GM19043 (cell line): ENCODE results near the gene TMCC1.
"Not testable (repeated sequence)": the region's sequence is repeated elsewhere in the genome, so short reads cannot be mapped to it uniquely, and the experiment has no call there.

Experiments used
- ATAC-seq: cut with Tn5 transposase; IDR thresholded peaks from one replicate; pipeline ENCODE4 v1.9.1; 2021; ENCODE audit warnings: low read depth; ENCODE audit not compliant: unreplicated experiment

The TMCC1 gene

DNA sequence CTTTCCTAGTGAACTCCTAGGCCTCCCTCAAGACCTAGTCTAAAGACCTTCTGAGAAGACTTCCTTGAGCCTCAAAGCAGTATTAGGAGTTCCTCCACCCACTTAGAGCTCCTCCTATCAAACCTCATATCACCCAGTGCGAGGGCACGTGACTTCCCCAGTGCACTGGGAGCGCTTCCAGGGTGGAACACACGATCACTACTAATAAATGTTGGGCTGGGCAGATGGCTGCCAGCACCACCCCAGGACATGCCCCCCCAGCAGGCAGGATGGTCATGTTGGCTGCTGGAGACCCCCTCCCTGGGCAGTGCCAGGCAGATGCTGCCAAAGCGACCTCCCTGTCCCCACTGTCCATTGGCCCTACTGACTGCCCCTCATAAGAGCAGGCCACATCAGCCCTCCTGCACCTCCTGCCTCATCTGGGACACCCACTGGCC, 278.6 kb downstream of the TMCC1 start:
- ATAC-seq = no peak

DNA sequence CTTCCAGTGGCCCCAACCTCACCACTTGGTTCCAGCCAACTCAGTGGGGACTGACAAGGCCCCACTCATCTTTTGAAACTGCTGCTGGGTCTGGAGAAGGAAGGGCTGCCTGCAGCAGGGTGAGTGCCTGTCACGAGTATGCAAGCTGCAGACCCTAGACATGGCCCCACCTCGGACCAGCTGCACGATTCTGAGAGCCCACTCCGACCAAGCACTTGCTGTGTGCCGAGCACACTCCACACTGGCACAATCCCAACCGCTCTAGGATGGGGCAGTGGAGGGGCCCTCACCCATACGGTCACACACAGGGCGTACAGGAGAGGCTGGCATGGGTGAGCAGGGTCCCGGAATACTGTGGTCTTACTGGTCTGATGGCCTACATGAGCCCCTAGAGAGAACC, 279.1 kb downstream of the TMCC1 start:
- no peak for ATAC-seq

DNA sequence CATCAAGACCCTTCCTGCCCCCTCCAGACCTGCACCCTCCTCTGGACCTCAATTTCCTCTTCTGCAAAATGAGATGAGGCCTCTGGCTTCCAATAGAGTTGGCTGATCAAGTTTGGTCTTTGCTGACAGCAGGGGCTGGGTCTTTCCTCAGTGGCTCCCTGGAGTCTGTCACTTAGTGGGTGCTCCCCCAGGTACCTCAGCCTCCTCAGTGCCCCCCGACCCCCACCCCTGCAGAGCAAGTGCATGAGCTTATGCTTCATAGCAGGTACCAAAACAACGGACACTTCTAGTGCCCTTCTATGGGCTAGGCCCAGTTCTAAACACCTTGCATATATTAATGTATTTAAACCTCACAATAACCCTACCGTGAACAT, 280.2 kb downstream of the TMCC1 start:
- ATAC-seq = no peak

DNA sequence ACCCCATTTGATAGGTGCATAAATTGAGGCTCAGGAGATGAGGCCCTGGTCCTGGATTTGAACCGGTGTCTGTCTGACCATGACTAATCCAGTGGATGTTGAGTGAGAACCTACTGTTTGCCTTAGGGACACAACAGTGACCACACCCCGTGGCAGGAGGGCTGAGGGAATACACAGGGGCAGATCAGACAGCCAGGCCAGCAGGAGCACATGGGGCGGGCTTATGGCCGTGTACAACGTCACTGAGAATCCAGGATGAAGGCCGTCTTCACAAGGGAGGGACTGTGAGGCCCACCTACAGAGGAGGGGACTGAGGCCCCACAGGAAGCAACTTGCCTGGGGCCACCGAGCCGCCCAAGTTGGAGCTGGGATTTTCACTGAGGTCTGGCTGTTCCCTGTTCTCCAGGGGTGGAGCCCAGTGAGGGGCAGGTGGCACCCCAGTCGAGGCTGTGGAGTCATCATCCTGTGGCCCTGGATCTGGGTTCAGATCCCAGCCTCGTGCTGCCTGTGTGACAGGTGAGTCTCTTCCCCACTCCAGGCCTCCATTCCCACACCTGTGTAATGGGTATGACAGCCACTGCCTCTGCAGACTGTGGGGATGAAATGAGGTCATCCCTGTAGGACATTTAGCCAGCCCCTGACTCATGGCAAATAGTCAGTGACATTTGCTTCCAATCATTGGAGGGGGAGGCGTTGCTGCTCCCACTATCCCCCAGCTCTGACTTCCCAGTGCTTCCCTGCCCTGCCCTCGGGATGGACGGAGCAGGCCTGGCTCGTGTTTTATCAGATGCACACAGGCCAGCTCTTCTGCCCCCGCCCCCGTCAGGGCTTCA, 280.8 kb downstream of the TMCC1 start:
- ATAC-seq = no peak

DNA sequence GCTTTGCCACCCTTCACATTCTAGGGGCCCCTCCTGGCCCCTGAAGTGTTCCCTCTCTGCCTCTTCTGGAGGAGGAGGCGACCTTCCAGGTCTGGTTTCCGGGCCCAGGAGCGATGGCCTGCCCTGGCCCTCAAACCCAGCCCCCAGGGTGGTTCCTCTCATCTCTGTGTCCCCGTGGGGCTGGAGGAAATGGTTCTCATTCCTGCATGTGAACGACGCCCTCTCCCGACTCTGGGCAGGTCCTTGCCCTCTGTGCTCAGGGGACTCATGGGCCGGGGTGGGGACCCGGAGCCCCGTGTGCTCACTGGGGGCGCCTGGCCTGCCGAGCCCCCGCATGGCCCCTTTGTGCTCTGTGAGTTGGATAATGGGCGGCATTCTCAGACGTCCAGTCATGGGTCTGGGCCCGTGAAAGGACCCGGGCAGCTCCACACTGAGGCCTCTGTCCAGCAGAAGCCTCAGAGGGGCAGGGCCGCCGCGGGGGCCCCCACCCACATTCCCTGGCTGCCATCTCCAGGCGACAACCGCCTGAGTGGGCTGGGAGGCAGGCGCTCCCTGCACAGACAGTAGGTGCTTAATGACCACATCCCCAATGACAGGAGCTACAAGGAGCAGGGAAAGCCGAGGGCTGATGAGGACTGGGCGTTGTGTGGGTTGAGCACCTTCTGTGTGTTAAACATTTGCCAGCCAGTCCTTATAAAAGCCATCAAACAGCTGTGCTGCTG, 281.5 kb downstream of the TMCC1 start:
- ATAC-seq = no peak

DNA sequence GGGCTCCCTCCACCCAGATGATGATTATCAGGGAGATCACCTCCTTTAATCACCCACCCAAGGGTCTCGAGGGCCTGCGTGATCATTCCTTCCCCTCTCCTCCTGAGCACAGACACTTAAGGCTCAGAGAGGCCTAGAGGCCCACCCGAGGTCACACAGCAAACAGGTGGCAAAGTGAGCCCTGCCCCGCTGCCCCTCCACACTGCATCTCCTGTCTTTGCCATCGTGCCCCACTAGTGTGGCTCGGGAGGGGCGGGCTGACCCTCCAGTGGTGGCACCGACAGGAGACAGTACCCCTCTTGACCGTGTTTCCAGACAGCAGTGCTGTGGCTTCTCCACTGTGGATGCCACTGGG, 282.1 kb downstream of the TMCC1 start:
- ATAC-seq = no peak

DNA sequence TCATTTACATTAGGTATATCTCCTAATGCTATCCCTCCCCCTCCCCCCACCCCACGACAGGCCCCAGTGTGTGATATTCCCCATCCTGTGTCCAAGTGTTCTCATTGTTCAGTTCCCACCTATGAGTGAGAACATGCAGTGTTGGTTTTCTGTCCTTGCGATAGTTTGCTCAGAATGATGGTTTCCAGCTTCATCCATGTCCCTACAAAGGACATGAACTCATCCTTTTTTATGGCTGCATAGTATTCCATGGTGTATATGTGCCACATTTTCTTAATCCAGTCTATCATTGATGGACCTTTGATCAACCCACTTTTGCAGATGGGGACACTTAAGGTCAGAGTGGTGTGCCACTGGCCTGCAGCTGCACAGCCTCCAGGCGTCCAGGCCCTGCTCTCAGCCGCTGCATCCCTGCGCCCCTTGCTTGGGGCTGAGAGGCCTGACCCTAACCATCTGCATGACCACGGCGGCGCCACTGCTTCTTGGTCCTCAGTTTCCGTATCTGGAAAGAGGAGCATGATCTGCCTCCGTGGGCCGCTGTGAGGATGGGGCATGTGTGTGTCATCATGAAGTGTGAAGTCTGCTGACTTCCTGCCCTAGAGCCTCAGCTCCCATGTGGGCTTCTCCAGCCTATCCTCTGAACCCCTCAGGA, 282.6 kb downstream of the TMCC1 start:
- ATAC-seq = not testable (repeated sequence)

DNA sequence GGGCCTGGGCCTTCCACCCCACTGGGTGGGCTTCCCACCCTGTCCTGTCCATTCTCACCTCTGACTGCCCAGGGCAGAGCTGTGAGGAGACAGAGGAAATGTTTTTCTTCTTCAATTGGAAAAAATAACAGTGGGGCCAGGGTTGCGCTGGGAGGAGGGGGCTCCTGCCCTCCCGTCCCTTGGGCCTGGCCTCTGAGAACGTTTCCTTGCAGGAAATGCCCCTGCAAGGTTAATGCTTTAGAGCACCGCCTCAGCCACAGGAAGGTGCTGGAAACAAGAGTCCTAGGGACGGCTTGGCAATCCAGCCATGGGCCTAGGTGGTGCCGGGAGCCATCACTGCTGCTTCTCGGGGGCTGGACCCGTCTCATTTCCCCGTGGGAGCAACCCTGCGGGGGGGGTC, 283.2 kb downstream of the TMCC1 start:
- no peak for ATAC-seq

DNA sequence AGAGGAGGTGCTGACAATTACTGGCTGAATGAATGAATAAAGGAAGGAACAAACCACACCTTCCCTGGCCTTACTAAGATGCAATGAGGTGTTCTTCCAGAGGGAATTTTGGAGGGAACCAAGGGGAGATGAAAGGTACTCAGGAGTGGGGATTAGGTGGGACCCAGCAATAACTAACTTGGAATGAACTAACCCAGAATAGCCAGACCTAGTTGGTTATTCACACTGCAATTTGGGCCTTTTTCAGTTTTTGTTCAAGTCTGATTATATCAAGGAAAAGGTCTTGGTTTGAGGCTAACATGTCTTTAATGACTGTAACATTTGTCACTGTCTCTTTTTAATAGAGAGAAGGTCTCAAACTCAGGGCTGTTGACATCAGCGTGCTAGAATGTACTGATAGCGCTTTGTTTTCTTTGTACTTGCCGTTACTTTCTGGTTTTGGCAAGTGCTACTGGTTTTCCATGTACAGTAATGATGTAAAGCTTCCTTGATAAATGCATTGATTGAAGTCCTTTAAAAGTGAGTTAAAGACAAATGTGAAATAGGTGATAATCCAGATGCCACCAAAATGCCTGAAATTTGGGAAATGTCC, 283.8 kb downstream of the TMCC1 start:
- no peak for ATAC-seq

DNA sequence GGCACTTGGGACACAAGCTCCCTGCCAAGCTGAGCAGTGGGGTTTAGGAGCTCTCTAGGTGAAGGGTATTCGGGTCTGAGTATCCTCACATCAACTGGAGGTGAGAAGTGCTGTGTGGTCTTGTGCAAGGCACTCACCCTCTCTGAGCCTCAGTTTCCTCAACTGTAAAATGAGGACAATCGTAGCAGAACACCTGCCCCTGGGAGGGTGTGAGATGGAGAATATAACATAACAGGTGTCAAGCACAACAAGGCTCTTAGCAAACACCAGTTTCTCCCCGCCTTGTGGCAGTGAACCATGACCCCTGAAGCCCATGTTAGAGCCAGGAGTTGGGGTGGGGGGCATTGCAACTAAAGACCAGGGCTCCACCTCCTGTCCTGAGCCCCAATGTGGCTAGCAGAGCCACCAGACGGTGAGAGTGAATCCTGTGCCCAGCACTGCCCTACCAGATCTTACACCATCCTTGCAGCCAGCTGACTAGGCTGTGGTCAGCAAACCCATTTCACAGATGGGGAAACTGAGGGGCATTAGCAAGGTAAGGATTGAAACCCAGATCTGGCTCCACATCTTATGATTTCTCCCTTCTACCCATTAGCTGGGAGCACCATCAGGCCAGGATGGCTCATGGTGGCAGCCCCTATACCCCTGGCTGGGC, 284.4 kb downstream of the TMCC1 start:
- ATAC-seq = no peak

DNA sequence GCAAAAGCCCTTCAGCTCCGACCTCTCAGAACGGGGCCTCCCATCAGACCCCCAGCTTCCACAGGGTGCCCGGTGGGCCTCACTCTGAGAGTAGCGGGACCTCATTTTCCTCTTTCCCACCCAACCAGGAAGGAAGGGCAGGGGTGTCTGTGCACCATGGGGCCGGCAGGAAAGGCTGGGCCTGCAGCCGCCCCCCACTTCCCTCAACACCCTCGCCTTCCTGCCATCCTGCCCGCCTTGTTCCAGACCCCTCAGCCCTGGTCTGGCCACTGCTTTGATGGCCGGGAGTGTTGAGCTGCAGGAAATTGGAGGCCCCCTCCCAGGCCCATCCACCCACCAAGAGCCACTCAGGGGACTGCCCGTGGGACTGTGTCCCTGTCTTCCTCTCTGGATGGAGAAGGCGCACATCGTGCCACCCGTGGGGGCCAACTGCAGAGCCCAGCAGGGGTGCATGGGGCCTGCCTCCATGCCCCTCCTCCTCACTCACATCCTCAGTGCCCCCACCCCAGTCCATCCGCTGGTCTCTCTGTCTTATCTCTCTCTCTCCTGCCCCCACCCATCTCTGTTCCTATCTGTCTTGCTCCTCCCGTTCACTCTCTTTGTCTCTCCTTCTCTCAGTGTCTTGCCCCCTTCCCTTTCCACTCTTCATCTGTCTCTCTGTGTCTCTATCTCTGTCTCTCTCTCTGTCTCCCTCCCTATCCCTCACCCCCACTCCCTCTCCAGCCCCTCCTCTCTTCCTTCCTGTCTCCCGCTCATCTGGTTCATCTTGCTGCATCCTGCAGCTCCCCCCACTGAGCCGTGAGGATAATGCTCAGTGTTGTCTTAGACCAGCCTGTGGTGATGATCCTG, 285.2 kb downstream of the TMCC1 start:
- no peak for ATAC-seq

DNA sequence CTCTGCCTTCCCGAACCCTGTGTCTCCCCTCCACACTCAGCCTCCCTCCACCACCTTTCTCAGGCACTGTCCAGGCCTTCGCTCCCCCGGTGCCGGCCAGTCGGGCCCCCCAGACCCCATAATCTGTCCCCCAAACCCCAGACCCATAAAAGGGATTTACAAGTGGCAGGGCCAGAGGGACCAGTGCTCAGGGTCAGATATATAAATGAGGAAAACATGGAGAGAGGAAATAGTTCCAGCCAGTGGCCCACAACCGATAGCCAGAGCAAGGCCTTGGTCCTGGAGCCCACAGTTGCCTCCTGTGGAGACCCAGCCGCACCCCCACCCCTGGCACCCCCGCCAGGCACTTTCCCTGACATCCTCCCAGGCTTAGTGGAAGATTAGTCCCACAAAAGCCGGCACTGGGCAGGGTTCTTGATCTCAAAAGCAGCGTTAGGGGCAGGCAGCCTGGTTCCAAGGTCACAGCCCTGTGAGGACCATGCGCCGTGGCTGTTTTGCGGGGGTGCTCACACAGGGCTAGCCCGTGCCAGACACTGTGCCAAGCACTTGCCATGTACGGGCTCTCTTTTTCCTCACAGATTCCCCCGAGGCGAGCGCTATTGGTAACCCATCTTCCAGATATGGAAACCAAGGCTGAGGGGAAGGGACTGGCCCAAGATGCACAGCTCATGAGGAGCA, 286.0 kb downstream of the TMCC1 start:
- ATAC-seq = no peak

DNA sequence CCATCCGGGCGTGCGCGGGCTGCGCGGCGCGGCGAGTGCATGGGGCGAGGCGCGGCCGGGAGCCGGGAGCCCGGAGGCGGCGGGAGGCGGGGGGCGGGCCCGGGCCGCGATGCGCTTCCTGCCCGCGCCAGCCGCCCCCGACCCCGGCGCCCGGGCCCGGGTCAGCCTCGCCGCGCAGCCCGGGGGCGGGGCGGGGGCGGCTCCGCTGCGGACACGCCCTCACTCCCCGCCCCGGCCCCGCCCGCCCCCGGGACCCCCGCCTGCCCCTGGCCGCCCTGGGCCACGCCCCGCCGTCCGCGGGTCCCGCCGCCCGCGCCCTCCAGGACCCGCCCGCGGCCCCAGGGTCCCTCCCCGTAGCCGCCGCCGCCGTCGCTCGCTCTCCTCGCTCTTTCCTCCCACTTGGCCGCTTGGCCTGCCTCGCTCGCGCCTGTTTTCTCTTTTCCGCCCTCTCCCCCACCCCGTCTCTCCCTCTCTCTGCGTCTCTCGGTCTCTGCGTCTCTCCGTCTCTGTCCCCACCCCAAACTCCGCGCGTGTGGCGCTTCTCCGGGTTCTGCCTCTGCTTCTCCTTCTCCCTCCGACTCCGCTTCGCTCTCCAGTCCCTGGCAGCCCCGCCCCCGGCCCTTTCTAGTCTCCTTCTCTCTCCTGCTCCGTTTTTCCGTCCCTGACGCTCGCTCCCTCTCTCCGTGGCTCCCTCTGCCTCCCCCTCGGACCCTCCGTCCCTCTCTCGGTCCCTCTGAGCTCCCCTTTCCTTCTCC, 286.7 kb downstream of the TMCC1 start, which contains the start of gene PLXND1:
TSS of gene PLXND1 (minus strand) at position 41 of the 755 bp plus-strand sequence. CDS start at position 4, 37 bp downstream.
- ATAC-seq = no peak

DNA sequence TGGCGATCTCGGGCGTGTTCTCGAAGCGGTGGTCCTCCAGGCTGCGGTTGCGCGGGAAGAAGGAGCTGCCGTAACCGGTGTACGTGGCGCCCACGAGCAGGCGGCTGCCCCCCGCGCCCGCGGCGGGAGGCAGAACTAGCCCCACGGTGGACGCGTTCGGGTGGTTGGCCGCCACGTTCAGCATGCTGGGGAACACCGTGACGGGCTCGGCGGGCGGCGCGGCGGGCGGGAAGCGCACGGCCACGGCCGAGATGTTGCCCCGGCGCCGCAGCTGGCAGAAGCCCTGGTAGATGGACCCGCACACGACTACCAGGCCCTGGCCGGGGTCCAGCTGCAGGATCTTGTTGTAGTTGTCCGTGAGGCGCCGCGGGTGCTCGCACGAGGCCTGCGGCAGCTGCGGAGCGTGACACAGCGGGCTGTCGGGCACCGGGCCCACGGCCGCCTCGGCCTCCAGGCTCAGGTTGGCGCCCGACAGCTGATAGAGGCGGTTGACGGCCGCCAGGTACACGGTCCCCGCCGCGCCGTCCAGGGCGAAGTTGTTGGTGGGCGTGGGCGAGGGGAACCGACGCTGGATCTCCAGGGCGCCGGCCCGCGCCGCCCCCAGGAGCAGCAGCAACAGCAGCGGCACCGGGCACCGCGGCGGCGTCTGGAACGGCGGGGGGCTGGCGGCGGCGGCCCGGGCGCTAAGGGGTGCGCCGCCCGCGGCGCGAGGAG, 287.4 kb downstream of the TMCC1 start:
- ATAC-seq = no peak

DNA sequence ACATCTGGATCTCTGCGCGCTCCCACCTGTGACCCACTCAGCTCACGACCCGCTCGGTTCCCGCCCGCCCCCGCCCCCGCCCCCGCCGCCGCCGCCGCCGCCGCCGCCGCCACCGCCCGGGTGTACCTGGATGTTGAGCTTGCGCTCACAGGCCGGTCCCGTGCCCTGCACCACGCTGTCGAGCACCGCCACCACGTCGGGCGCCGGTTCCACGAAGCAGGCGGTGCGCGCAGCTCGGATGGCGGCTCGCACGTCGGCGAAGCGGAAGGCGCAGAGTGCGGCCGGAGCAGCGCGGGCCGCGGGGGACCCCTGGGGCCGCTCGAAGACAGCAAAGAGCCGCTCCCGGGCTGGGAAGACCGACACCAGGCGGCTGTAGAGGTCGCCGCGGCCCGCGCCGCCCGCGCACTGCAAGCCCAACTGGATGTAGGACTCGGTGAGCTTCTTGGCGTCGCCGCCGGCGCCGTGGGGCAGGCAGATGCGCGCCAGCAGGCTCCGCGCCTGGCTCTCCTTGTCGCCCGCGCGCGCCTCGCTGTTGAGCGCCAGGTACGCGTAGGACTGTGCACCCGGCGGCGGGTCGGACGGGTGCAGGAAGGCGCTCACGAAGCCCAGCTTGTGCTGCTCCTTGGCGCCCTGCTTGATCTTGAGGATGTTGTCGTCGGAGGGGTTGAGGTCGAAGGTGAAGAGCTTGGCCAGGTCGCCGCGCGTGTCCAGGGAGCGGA, 288.1 kb downstream of the TMCC1 start:
- ATAC-seq = no peak

DNA sequence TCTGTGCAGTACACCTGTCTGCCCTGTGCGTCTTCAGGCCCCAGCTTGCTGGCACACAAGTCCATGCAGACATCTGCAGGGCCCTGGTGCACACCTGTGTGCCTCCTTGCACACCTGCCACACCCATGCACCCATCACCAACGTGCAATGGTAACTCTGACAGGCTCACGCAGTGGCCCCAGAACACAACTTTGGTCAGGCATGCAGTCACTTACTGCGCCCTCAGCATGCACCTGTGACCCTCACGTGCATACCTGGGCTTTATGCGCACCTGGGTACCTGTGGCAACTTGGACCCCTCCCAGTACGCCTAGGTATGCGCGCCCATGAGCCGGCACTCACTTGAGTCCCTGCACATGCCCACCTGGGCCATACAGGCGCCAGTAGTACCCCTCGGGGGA, 288.7 kb downstream of the TMCC1 start:
- no peak for ATAC-seq
